Stimulated activated CD4-positive, alpha-beta T cell treated with anti-CD3 and anti-CD28 coated beads, Interleukin-1b, Interleukin-23, amount 100 ng/mL, for 24 hours (primary cell): Measurements from ENCODE around the gene SAMD15.
"Not testable (repeated sequence)": the region's sequence is repeated elsewhere in the genome, so short reads cannot be mapped to it uniquely, and the experiment has no call there.

Experiments used
- DNase-seq, 4 experiments: peaks; one replicate each; pipeline ENCODE4 v3.0.0-alpha.2; 2020; ENCODE audit warnings: low read depth in 4 of 4, low spot score in 1 of 4

SAMD15 gene

GRCh38 chr14:77376771-77377501 lies at the start of gene SAMD15, which contains the start of gene TMED8:
Gene SAMD15, plus strand, starts transcription at chr14:77377379. Its CDS starts 40 bp downstream, at chr14:77377419.
Gene TMED8, minus strand, starts transcription at chr14:77377094. Its CDS starts 41 bp downstream, at chr14:77377053.
- peak; percentile 50 to 81 (median 68) for DNase-seq

DNA sequence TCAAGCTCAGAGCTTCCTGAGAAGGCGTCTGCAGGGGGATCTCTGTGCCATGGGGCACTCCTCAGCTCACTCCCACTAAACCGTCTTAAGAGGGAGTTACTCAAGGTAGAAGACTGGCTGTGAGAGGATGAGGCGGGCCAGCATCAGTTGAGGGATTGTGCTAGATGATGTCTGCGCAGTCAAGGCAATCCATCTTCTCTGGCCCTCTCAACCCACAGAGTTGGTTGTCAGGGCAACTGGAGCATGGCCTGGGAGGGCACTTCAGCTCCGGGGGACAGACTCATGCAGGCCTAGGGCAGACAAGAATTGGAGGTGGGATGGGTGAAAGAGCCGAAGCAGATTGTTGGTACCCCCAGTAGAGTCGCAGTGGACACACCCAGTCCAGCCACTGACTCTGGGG lies 47.3 kb upstream of the SAMD15 start:
- DNase-seq: no peak

DNA sequence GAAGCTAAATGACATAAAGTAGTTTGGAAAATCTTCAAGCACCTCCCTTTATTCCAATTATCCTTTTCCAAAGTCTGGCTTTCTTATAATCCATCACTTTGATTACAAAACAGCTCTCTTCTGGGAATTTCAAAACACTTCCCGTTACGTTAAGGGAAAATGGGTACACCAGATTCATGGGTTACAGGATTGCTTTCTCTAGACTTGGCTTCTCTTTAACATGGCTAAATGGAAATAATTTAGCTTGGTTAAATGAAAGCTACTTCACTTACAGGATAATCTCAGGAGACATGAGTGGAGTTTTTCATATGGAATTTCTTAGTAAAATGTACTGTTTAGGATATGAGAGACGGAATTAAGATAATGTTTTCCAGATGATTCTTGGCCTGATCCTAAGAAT lies 41.6 kb upstream of the SAMD15 start:
- no peak for DNase-seq

DNA sequence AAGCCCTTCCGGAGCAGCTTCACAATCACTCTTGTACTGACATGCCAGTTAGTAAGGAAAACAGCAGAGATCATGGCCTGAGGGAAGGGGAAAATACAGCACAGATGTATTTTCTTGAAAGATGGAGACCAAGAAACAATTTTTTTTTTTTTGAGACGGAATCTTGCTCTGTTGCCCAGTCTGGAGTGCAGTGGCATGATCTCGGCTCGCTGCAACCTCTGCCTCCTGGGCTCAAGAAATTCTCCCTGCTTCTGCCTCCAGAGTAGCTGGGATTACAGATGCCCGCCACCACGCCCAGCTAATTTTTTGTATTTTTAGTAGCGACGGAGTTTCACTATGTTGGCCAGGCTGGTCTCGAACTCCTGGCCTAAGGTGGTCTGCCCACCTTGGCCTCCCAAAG lies 39.9 kb upstream of the SAMD15 start:
- DNase-seq: not testable (repeated sequence)

DNA sequence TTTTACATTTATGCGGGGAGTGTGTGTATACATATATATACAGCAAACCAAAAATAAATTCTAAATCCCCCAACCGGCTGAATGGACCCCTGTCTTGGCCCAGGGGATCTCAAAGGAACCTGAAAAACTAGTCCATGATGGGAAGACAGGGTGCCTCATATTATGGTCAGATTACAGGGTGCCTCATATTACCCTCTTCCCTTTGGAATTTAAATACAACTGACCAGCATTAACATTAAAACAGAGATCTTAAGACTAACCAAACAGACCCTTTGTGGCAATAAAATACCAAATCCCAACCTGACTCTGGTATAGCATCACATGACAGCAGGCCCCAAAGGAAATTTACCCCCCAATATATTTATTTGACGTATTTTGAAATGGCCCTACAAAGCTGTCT lies 39.3 kb upstream of the SAMD15 start:
- no peak for DNase-seq

DNA sequence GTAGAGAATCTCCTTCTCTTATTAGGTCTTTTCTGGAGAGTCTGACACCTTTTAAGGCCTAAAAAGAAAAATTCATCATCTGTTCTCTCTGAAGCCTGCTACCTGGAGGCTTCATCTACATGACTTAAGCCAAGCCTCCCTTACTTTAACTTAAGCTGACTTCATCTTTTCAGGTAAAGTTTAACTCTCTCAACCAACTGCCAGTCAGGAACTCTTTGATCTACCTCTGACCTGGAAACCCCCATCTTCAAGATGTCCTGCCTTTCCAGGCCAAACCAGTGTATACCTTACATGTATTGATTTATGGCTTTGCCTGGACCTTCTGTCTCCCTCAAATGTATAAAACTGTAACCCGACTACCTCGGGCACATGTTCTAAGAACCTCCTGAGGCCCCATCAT lies 38.9 kb upstream of the SAMD15 start:
- no peak for DNase-seq

- no peak for DNase-seq
These were observed 37.8 kb upstream of the SAMD15 start for GRCh38 chr14:77339407-77339806.

- DNase-seq: no peak
These were observed 36.8 kb upstream of the SAMD15 start for GRCh38 chr14:77340389-77340788.

GRCh38 chr14:77342726-77343397 lies 34.3 kb upstream of the SAMD15 start:
- no peak for DNase-seq

GRCh38 chr14:77343662-77344061 lies 33.5 kb upstream of the SAMD15 start:
- no peak for DNase-seq

DNA sequence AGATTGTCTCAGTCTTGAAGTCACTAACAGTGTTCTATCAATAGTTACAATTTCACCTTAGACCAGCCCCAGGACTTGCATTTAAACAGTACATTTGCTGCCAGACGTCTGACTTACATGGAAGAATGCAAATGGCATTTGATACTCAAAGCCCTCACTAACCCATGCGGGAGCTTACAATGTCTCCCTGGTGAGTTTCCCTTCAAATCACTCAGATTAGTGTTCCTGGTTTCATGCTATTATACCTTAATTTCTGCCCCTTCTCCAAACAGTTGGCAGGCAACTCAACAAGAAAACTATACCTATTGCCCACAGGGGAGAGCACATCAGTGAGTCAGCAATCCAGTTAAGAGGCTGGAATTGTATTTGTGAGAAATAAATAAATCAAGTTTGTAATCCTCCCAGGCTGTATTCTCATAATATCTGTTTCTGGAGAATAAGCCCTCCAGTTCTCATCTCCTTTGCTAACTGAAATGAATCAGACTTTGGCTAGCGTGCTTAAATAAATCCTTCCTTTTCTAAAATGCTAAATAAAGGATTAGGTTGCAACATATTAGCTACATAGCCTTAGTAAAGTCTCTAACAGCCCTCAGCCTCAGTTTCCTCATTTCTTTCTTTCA lies 32.7 kb upstream of the SAMD15 start:
- DNase-seq: no peak

GRCh38 chr14:77346495-77346894 lies 30.7 kb upstream of the SAMD15 start:
- DNase-seq: no peak

GRCh38 chr14:77347751-77348150 lies 29.4 kb upstream of the SAMD15 start:
- DNase-seq: no peak

- no peak for DNase-seq
These were observed 23.6 kb upstream of the SAMD15 start for GRCh38 chr14:77353469-77354141.

- no peak for DNase-seq
These were observed 21.4 kb upstream of the SAMD15 start for GRCh38 chr14:77355811-77356210.

DNA sequence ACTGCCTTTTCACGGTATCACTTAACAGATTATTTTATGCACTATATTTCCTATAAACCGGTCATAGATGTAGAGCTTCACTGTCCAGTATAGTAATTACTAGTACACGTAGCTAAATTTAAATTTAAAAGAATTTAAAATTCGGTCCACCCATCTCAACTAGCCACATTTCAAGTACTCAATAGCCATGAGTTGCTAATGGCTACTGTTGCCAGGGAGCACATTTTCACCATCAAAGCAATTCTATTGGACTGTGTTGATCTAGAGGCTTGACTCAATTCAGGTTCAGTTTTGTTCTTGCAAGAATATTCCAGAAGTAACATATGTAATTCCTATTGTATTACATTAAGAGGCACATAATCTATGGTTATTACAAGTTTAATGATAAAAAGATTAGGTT lies 20.3 kb upstream of the SAMD15 start:
- DNase-seq: no peak

DNA sequence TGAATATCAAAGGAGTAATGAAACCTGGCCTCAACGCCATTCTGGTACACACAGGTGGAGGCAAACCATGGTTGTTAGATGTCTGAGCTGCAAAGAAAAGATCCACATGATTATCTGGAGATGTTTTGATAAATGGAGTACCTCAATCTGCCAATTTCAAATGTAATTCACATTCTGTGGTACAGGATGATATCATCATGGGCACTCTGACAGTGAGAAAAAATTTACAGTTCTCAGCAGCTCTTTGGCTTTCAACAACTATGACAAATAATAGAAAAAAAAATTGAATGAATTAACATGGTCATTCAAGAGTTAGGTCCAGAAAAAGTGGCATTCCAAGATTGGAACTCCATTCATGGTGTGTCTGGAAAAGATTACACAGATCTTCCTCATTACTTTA lies 17.6 kb upstream of the SAMD15 start:
- DNase-seq: no peak

- no peak for DNase-seq
These were observed 13.0 kb upstream of the SAMD15 start for GRCh38 chr14:77364146-77364545.

GRCh38 chr14:77369285-77369684 lies 7.9 kb upstream of the SAMD15 start:
- no peak for DNase-seq

- no peak for DNase-seq
These were observed 4.8 kb upstream of the SAMD15 start for GRCh38 chr14:77372304-77372841.

GRCh38 chr14:77375164-77375950 lies 1.8 kb upstream of the SAMD15 start:
- DNase-seq: no peak
